ENCODE results near the gene INO80.

Gene INO80

DNA sequence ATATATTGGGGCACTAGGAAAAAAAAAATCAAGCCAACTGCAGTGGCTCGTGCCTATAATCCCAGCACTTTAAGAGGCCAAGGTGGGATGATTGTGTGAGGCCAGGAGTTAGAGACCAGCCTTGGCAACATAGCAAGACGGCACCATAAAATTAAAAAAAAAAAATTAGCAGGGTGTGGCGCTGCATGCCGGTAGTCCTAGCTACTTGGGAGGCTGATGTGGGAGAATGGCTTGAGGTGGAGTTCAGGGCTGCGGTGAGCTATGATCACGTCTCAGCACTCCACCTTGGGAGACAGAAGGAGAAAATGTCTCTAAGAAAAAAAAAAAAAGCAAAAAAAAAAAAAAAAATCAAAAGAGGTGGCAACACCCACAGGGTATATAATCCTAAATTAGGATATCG, 49.6 kb downstream of the INO80 start:
- Mint-ChIP-seq H3K27me3 (ENCODE audit: low read depth, poor library complexity) (peaks cover 6% of the 10 kb centered on the region), H3K4me3 (no peak overlapping the region), H3K4me1 (peaks cover 5% of the 10 kb centered on the region), H3K36me3 (ENCODE audit: low read depth) (peaks cover 84% of the 10 kb centered on the region), H3K27ac (no peak overlapping the region), H3K9me3 (peaks cover 29% of the 10 kb centered on the region)
- no peak for TF ChIP-seq CTCF (IDR thresholded peaks at IDR 0.05)
- DNase-seq = no peak

- Mint-ChIP-seq H3K27me3 (ENCODE audit: low read depth, poor library complexity) (peaks cover 9% of the 10 kb centered on the region), H3K4me1 (no peaks in the 10 kb centered on the region), H3K9me3 (peaks cover 46% of the 10 kb centered on the region), H3K4me3 (no peak overlapping the region), H3K36me3 (ENCODE audit: low read depth) (peaks cover 97% of the 10 kb centered on the region), H3K27ac (no peak overlapping the region)
- DNase-seq = no peak
- TF ChIP-seq CTCF (IDR thresholded peaks at IDR 0.05) = no peak
These were observed 54.4 kb downstream of the INO80 start for GRCh38 chr15:41061667-41062066.

DNA sequence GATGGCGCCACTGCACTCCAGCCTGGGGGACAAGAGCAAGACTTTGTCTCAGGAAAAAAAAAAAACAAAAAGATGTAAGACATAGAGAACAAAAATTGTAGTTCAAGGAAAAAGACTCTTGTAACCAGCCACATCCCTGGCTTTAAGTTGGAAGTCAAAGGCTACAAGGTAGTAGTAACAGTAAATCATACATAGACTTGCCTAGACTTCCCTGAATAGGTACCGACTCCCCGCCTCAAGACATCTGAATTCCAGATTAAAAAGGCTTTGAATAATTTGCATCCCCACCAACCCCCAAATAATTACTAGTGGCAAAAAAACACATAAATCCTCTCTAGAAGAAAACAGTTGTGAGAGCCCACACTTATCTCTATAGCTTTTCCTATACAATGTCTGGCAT, 55.6 kb downstream of the INO80 start:
- Mint-ChIP-seq H3K4me1 (no peaks in the 10 kb centered on the region), H3K27ac (no peak overlapping the region), H3K9me3 (peaks cover 46% of the 10 kb centered on the region), H3K27me3 (ENCODE audit: low read depth, poor library complexity) (peaks cover 9% of the 10 kb centered on the region), H3K4me3 (no peak overlapping the region), H3K36me3 (ENCODE audit: low read depth) (peaks cover 94% of the 10 kb centered on the region)
- no peak for TF ChIP-seq CTCF (IDR thresholded peaks at IDR 0.05)
- no peak for DNase-seq

DNA sequence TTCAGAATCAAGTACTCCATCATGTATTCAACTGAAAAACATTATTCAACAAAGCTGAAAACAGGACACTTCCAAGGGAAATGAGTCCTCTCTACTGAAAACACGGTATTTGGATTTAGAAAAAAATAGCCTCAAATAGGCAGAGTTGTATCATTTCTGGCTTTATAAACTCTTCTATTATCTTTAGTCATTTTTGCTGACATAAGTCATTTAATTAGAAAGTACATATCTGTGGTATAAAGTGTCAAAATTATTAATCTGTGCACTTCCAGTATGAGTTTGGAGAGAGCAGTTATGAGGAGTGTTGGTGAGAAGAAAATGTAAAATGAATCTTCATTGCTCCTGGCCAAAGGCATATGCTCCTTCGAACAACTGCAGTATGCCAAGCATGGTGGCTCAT, 59.3 kb downstream of the INO80 start:
- H3K9me3 Mint-ChIP-seq = peaks cover 20% of the 10 kb centered on the region
- H3K4me3 Mint-ChIP-seq = no peak overlapping the region
- H3K27me3 Mint-ChIP-seq (ENCODE audit: low read depth, poor library complexity) = peaks cover 8% of the 10 kb centered on the region
- H3K36me3 Mint-ChIP-seq (ENCODE audit: low read depth) = peaks cover 88% of the 10 kb centered on the region
- no peak for TF ChIP-seq CTCF (IDR thresholded peaks at IDR 0.05)
- no peak for DNase-seq
- H3K4me1 Mint-ChIP-seq = no peaks in the 10 kb centered on the region
- peak overlapping the region; percentile 45 for H3K27ac Mint-ChIP-seq

DNA sequence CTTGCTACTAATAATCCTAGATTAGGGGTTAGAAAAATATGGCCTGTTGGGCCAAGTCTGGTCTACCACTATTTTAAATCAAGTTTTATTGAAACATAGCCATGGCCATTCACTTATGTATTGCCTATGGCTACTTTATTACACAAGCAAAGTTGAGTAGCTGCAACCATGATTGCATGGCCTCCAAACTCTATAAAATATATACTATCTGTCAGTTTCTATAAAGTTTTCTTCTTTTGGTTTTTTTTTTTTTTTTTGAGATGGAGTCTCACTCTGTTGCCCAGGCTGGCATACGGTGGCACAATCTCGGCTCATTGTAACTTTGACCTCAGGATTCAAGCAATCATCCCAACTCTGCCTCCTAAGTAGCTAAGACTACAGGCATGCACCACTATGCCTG, 60.4 kb downstream of the INO80 start:
- TF ChIP-seq CTCF (IDR thresholded peaks at IDR 0.05) = no peak
- Mint-ChIP-seq H3K27ac (no peak overlapping the region), H3K9me3 (peaks cover 10% of the 10 kb centered on the region), H3K4me3 (no peak overlapping the region), H3K4me1 (no peaks in the 10 kb centered on the region), H3K36me3 (ENCODE audit: low read depth) (peaks cover 82% of the 10 kb centered on the region), H3K27me3 (ENCODE audit: low read depth, poor library complexity) (peaks cover 2% of the 10 kb centered on the region)
- DNase-seq = no peak

GRCh38 chr15:41051139-41051538, 64.9 kb downstream of the INO80 start:
- peaks cover 70% of the 10 kb centered on the region for H3K36me3 Mint-ChIP-seq (ENCODE audit: low read depth)
- no peak overlapping the region for H3K4me3 Mint-ChIP-seq
- H3K27me3 Mint-ChIP-seq (ENCODE audit: low read depth, poor library complexity) = peaks cover 2% of the 10 kb centered on the region
- DNase-seq = no peak
- no peaks in the 10 kb centered on the region for H3K4me1 Mint-ChIP-seq
- H3K9me3 Mint-ChIP-seq = no peaks in the 10 kb centered on the region
- TF ChIP-seq CTCF (IDR thresholded peaks at IDR 0.05) = no peak
- H3K27ac Mint-ChIP-seq = no peak overlapping the region
